Cardiac muscle cell (in vitro differentiated cells and primary cell): ENCODE measurements around the gene FBXL7. TPM values are rescaled to one million over a fixed set of nuclear protein-coding genes. Genes with fewer than 3 reads are reported as not detected.
A peak's percentile ranks its signal among the peaks of the same experiment; 100 is the strongest.

Experiments
- DNase-seq, 2 donors: peaks; one replicate each; pipeline versions ENCODE4 v3.0.0 to v3.0.0-alpha.2; 2010 to 2017; ENCODE audit warnings: low read depth in 1 of 2, low spot score in 1 of 2
- H3K27ac ChIP-seq: fragments of 200-600 bp; sonication (generic); 2 replicates; pipeline ENCODE4 v1.5.1; 2016
- H3K27me3 ChIP-seq: fragments of 200-600 bp; sonication (generic); 2 replicates; pipeline ENCODE4 v1.6.0; 2016; ENCODE audit warnings: control low read depth
- H3K36me3 ChIP-seq: fragments of 200-600 bp; sonication (generic); 2 replicates; pipeline ENCODE4 v1.5.1; 2016; ENCODE audit warnings: control low read depth
- H3K4me1 ChIP-seq: fragments of 200-600 bp; sonication (generic); 2 replicates; pipeline ENCODE4 v1.8.1; 2017; ENCODE audit warnings: low read depth, mild to moderate bottlenecking, mixed run types
- H3K4me3 ChIP-seq: fragments of 200-600 bp; sonication (generic); 2 replicates; pipeline ENCODE4 v1.5.1; 2016; ENCODE audit warnings: mild to moderate bottlenecking
- H3K9me3 ChIP-seq: fragments of 200-600 bp; sonication (generic); 2 replicates; pipeline ENCODE4 v1.5.1; 2017; ENCODE audit warnings: low read depth, mild to moderate bottlenecking, control low read depth
- polyA plus RNA-seq: library from polyadenylated mRNA; unstranded; fragments of >200 nt; fragmentation: Nextera tagmentation; extraction: Ambion mirVana; gene quantifications from 2 replicates; pipeline ENCODE4 v1.2.1, GENCODE V29; 2016
- total RNA-seq: library from RNA; depleted of rRNA; stranded (reverse); fragments of >200 nt; gene quantifications from 2 replicates; pipeline ENCODE4 v1.2.3, GENCODE V29; 2016
- TF ChIP-seq, protein P1 (sequence below): IDR thresholded peaks from 2 replicates; pipeline ENCODE4 v1.5.1; 2012; ENCODE audit warnings: low read depth, mild to moderate bottlenecking, low read length

Gene FBXL7
- total and polyA plus RNA-seq, 2 experiments from 2014 or later = 16.7 to 22.5 TPM

DNA sequence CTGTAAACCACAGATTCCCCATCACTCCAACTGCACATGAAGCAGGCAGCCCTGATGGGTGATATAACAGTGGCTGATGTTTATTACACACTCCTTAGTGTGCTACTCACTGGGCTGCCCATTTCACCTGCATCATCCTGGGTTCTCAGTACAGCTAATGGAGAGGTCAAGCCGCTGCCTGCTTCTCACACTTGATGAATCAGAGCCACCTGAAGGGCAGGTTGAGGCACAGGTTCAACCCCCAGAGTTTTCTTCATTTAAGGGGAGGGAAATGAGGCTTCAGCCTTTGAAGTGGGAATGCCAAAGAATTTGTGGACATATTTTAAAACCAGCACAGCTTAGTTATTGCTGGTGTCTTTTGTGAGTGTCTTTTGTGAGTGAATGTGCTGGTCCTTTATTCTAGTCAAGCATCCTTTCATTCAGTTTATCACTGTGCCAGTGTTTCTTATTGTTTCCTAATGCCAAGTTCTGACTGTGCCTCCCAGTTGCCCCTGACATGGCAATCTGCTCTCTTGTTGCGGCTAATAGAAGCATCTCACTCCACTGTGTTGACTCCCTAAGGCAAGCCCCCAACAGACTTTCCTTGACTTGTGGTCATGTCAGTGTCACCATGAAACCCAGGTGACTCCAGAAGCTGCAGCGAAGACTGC, 109.2 kb downstream of the FBXL7 start:
- no peak for DNase-seq
- no peaks in the 10 kb centered on the region for H3K36me3 ChIP-seq
- H3K4me1 ChIP-seq = peaks cover 4% of the 10 kb centered on the region

DNA sequence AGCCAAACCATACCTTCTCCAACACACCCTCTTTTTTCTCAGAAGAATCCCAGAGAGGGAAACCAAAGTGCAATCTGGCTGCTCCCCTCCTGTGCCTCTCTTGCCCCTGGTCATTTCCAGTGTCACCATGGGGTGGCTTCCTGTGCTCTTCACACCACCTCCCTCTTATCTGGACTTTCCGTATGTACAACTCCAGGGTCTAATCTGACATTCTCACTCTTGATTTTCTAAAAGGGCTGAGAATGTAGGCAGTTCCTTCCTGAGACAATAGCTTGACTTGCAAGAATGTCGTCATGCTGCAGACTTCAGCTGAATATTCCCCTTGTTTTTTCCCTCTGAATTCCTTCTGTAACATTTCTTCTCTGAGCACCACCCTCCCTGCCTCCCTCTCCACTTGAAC, 110.2 kb downstream of the FBXL7 start:
- Histone ChIP-seq H3K4me3 (no peak overlapping the region), H3K9me3 (no peaks in the 10 kb centered on the region), H3K36me3 (no peaks in the 10 kb centered on the region), H3K27ac (no peak overlapping the region), H3K4me1 (peaks cover 4% of the 10 kb centered on the region), H3K27me3 (no peaks in the 10 kb centered on the region)
- TF ChIP-seq, protein P1, sequence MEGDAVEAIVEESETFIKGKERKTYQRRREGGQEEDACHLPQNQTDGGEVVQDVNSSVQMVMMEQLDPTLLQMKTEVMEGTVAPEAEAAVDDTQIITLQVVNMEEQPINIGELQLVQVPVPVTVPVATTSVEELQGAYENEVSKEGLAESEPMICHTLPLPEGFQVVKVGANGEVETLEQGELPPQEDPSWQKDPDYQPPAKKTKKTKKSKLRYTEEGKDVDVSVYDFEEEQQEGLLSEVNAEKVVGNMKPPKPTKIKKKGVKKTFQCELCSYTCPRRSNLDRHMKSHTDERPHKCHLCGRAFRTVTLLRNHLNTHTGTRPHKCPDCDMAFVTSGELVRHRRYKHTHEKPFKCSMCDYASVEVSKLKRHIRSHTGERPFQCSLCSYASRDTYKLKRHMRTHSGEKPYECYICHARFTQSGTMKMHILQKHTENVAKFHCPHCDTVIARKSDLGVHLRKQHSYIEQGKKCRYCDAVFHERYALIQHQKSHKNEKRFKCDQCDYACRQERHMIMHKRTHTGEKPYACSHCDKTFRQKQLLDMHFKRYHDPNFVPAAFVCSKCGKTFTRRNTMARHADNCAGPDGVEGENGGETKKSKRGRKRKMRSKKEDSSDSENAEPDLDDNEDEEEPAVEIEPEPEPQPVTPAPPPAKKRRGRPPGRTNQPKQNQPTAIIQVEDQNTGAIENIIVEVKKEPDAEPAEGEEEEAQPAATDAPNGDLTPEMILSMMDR = no peak
- DNase-seq = peak in 1 of 2 donors; percentile 17

More for the DNA sequence above, 109.2 kb downstream of the FBXL7 start:
- Histone ChIP-seq H3K4me3 (no peak overlapping the region), H3K27me3 (no peaks in the 10 kb centered on the region), H3K27ac (no peak overlapping the region), H3K9me3 (no peaks in the 10 kb centered on the region)
- TF ChIP-seq, protein P1 = no peak

DNA sequence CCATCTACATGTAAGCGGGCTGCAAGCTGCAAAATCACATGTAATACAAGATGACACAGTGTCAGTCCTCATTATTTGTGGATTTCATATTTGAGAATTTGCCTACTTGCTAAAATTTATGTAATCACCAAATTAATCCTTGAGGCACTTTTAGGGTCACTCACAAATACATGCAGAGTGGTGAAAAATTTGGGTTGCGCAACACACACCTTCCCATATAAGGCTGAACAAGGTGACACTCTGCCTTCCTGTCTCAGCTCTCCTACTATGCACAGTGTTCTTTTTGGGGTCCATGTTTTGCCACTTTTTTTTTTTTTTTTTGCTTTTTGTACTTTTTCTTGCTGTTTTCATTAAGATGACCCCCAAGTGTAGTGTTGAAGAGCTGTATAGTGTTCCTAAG, 111.0 kb downstream of the FBXL7 start:
- Histone ChIP-seq H3K27me3 (no peaks in the 10 kb centered on the region), H3K4me1 (peaks cover 7% of the 10 kb centered on the region), H3K4me3 (no peak overlapping the region), H3K36me3 (no peaks in the 10 kb centered on the region), H3K9me3 (no peaks in the 10 kb centered on the region), H3K27ac (no peak overlapping the region)
- no peak for DNase-seq
- TF ChIP-seq, protein P1 = no peak

DNA sequence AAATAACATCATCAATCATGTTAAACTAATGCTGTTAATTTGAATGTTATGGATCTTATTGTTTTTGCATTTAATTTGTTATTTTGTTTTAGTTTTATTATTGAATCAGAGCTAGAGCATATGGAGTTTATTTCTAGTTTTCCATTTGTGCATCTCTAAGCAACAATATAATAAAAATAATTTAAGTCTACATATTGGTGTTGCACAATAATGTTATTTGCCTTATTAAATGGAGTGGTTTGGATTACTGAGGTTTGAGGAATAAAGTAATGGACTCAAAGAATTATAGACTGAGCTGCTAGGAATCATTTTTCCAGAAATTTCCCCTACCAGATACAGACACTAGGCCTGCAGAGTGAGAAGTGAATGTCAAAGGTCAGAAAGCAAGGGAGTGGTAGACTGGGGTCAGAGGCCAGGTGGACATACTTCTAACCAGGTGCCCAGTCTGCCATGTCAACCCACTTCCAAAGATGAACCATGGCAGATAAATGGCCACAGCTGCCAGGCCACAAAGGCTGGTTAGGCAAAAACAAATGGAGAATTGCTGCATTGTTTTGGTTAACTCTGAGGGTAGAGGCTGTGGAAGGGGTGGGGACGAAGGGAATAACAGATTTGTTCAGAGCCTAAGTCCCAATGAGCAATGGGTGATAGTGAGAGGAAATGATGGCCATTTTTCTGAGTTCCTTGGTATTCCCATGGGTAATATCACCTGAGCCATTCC, 113.1 kb downstream of the FBXL7 start:
- H3K36me3 ChIP-seq = no peaks in the 10 kb centered on the region
- peaks cover 7% of the 10 kb centered on the region for H3K4me1 ChIP-seq
- H3K27ac ChIP-seq = no peak overlapping the region
- DNase-seq = no peak
- no peak overlapping the region for H3K4me3 ChIP-seq
- H3K27me3 ChIP-seq = no peaks in the 10 kb centered on the region
- H3K9me3 ChIP-seq = no peaks in the 10 kb centered on the region
- TF ChIP-seq, protein P1 = no peak

DNA sequence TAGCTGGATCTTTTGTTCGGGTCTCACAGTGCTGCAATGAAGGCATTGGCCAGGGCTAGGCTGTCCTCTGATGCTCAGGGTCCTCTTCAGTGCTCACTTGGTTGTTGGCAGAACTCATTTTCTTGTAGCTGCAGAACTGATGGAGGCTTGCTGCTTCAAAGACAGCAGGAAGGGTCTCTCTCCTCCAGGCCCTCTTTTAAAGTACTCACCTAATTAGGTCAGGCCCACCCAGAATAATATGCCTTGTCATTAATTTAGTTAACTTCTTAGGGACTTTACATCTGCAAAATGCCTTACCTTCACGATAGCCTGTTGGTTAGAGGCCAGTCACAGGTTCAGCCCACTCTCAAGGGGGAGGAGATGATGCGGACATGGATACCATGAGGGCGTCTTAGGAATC, 114.7 kb downstream of the FBXL7 start:
- no peak overlapping the region for H3K4me3 ChIP-seq
- DNase-seq = no peak
- no peaks in the 10 kb centered on the region for H3K36me3 ChIP-seq
- no peaks in the 10 kb centered on the region for H3K9me3 ChIP-seq
- H3K4me1 ChIP-seq = peaks cover 7% of the 10 kb centered on the region
- H3K27me3 ChIP-seq = no peaks in the 10 kb centered on the region
- H3K27ac ChIP-seq = no peak overlapping the region
- TF ChIP-seq, protein P1 = no peak
